Measurements from ENCODE around the gene TBX1. TPM values are rescaled to one million over a fixed set of nuclear protein-coding genes. Genes with fewer than 3 reads are reported as not detected.

Gene TBX1
- total and polyA plus RNA-seq, 10 of the 15 experiments (the other 5 are each of a cell fraction or from before 2014, with no cell fraction given), result not detected

- ATAC-seq (no peak), FAIRE-seq (no peak), DNase-seq (ENCODE audit: low read depth, low spot score) (no peak)
- intact Hi-C loops (cut with micrococcal nuclease; ENCODE audit: unreplicated experiment), result no loop called here
- no peaks in the 10 kb centered on the region for H3K9me3 ChIP-seq (replicated peaks; ENCODE audit: control insufficient read depth, insufficient read depth, low read length)
- no peaks in the 10 kb centered on the region for H4K20me1 ChIP-seq (ENCODE audit: control insufficient read depth, insufficient read depth)
- no TSS peak for BruUV-seq (replicated peaks)
- no peak overlapping the region for H3K9ac ChIP-seq (ENCODE audit: control insufficient read depth, insufficient read depth, low read length)
- no peak overlapping the region for H3K27ac ChIP-seq (ENCODE audit: control insufficient read depth, insufficient read depth)
- ChIA-PET CTCF (interaction anchor here (1.3 kb wide), 1 partner anchor 11 kb away, joined by 3 read pairs; no protein-coding TSS in a partner anchor), RAD21 (ENCODE audit: unreplicated experiment) (no interaction called here), POLR2A (interaction anchor here (0.6 kb wide), 1 partner anchor 1729 kb away, joined by 3 read pairs; no protein-coding TSS in a partner anchor), SMC1A (ENCODE audit: uncharacterized antibody, unreplicated experiment) (no interaction called here)
- H2AFZ ChIP-seq (ENCODE audit: control insufficient read depth, low read depth, low read length), result no peak overlapping the region
- no peak overlapping the region for H3K4me3 ChIP-seq
- no peaks in the 10 kb centered on the region for H3K4me1 ChIP-seq (ENCODE audit: control insufficient read depth, insufficient read depth, low read length)
- no peaks in the 10 kb centered on the region for H3K36me3 ChIP-seq (ENCODE audit: control insufficient read depth in 2 of 2, insufficient read depth in 2 of 2, low read length in 1 of 2)
- H3K79me2 ChIP-seq (ENCODE audit: control insufficient read depth, insufficient read depth, low read length), result no peaks in the 10 kb centered on the region
- in situ Hi-C loops (cut with MboI), result no loop called here
- no peak overlapping the region for H3K4me2 ChIP-seq (ENCODE audit: control insufficient read depth, insufficient read depth)
- WGBS (ENCODE audit: insufficient coverage, insufficient replicate concordance, low lambda C conversion rate, missing lambda C conversion rate), result 42% methylated on average over 15 of the region's 15 CpGs
- no peaks in the 10 kb centered on the region for H3K27me3 ChIP-seq (replicated peaks in 1 of 2; ENCODE audit: control insufficient read depth in 2 of 2, insufficient read depth in 2 of 2, low read length in 1 of 2)
- TF ChIP-seq, protein P1, sequence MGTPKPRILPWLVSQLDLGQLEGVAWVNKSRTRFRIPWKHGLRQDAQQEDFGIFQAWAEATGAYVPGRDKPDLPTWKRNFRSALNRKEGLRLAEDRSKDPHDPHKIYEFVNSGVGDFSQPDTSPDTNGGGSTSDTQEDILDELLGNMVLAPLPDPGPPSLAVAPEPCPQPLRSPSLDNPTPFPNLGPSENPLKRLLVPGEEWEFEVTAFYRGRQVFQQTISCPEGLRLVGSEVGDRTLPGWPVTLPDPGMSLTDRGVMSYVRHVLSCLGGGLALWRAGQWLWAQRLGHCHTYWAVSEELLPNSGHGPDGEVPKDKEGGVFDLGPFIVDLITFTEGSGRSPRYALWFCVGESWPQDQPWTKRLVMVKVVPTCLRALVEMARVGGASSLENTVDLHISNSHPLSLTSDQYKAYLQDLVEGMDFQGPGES (IDR thresholded peaks at IDR 0.05), result no peak
- TF ChIP-seq NFXL1 (IDR thresholded peaks at IDR 0.05; ENCODE audit: borderline replicate concordance) (no peak), ZNF622 (IDR thresholded peaks at IDR 0.05) (no peak), RAD21 (IDR thresholded peaks at IDR 0.05; ENCODE audit: insufficient read depth, low read depth, low read length) (no peak), HDGF (IDR thresholded peaks at IDR 0.05) (no peak), NBN (IDR thresholded peaks at IDR 0.05) (no peak), EED (IDR thresholded peaks at IDR 0.05; ENCODE audit: low read depth) (no peak), ZNF384 (IDR thresholded peaks at IDR 0.05; ENCODE audit: borderline replicate concordance, low read depth, low read length) (no peak)
- TF ChIP-seq, protein P2, sequence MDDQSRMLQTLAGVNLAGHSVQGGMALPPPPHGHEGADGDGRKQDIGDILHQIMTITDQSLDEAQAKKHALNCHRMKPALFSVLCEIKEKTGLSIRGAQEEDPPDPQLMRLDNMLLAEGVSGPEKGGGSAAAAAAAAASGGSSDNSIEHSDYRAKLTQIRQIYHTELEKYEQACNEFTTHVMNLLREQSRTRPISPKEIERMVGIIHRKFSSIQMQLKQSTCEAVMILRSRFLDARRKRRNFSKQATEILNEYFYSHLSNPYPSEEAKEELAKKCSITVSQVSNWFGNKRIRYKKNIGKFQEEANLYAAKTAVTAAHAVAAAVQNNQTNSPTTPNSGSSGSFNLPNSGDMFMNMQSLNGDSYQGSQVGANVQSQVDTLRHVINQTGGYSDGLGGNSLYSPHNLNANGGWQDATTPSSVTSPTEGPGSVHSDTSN (IDR thresholded peaks at IDR 0.05; ENCODE audit: insufficient replicate concordance, low read depth, low read length), result no peak
- TF ChIP-seq, protein P3, sequence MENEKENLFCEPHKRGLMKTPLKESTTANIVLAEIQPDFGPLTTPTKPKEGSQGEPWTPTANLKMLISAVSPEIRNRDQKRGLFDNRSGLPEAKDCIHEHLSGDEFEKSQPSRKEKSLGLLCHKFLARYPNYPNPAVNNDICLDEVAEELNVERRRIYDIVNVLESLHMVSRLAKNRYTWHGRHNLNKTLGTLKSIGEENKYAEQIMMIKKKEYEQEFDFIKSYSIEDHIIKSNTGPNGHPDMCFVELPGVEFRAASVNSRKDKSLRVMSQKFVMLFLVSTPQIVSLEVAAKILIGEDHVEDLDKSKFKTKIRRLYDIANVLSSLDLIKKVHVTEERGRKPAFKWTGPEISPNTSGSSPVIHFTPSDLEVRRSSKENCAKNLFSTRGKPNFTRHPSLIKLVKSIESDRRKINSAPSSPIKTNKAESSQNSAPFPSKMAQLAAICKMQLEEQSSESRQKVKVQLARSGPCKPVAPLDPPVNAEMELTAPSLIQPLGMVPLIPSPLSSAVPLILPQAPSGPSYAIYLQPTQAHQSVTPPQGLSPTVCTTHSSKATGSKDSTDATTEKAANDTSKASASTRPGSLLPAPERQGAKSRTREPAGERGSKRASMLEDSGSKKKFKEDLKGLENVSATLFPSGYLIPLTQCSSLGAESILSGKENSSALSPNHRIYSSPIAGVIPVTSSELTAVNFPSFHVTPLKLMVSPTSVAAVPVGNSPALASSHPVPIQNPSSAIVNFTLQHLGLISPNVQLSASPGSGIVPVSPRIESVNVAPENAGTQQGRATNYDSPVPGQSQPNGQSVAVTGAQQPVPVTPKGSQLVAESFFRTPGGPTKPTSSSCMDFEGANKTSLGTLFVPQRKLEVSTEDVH (IDR thresholded peaks at IDR 0.05; ENCODE audit: low read depth, partially characterized antibody), result no peak
Measured at GRCh38 chr22:19740586-19740985, 20.0 kb upstream of the TBX1 start.
